ENCODE results near the gene ERAS. TPM values are rescaled to one million over a fixed set of nuclear protein-coding genes. Genes with fewer than 3 reads are reported as not detected.
A peak's percentile ranks its signal among the peaks of the same experiment; 100 is the strongest.
"Not testable (repeated sequence)": the region's sequence is repeated elsewhere in the genome, so short reads cannot be mapped to it uniquely, and the experiment has no call there.

The ERAS gene
- total RNA-seq, 1 experiment from 2014 or later: not detected

- peak; percentile 58 for DNase-seq (ENCODE audit: low read depth)
These were observed 31.3 kb upstream of the ERAS start for GRCh38 chrX:48794911-48795515.

GRCh38 chrX:48798318-48798717 is 28.0 kb upstream of the ERAS start:
- no peak for DNase-seq (ENCODE audit: low read depth)

- no peak for DNase-seq (ENCODE audit: low read depth)
These were observed 25.6 kb upstream of the ERAS start for GRCh38 chrX:48800574-48801279.

GRCh38 chrX:48801280-48802088 is 24.8 kb upstream of the ERAS start, which contains the start of gene HDAC6:
Gene HDAC6, plus strand, starts transcription at chrX:48802067. Its CDS starts 626 bp downstream, at chrX:48802693.
- peak; percentile 99 for DNase-seq (ENCODE audit: low read depth)

GRCh38 chrX:48802089-48802904 is 24.0 kb upstream of the ERAS start:
- peak; percentile 86 for DNase-seq (ENCODE audit: low read depth)

GRCh38 chrX:48802905-48803200 is 23.5 kb upstream of the ERAS start:
- no peak for DNase-seq (ENCODE audit: low read depth)

GRCh38 chrX:48806081-48806480 is 20.2 kb upstream of the ERAS start:
- DNase-seq (ENCODE audit: low read depth): no peak

- DNase-seq (ENCODE audit: low read depth): no peak
These were observed 12.7 kb upstream of the ERAS start for GRCh38 chrX:48813644-48814043.

GRCh38 chrX:48814722-48815121 is 11.6 kb upstream of the ERAS start:
- no peak for DNase-seq (ENCODE audit: low read depth)

- no peak for DNase-seq (ENCODE audit: low read depth)
These were observed 11.0 kb upstream of the ERAS start for GRCh38 chrX:48815266-48815665.

- DNase-seq (ENCODE audit: low read depth): no peak
These were observed 10.1 kb upstream of the ERAS start for GRCh38 chrX:48816014-48816810.

- DNase-seq (ENCODE audit: low read depth): no peak
These were observed 8.2 kb upstream of the ERAS start for GRCh38 chrX:48818098-48818497.

- DNase-seq (ENCODE audit: low read depth): no peak
These were observed 7.4 kb upstream of the ERAS start for GRCh38 chrX:48818866-48819265.

- not testable (repeated sequence) for DNase-seq (ENCODE audit: low read depth)
These were observed 6.9 kb upstream of the ERAS start for GRCh38 chrX:48819394-48819793.

- no peak for DNase-seq (ENCODE audit: low read depth)
These were observed 3.3 kb upstream of the ERAS start for GRCh38 chrX:48823053-48823452.

GRCh38 chrX:48824066-48824465 is 2.2 kb upstream of the ERAS start:
- DNase-seq (ENCODE audit: low read depth): no peak

- no peak for DNase-seq (ENCODE audit: low read depth)
These were observed 752 bp downstream of the ERAS start for GRCh38 chrX:48826876-48827653.

GRCh38 chrX:48827654-48827968 is 1.3 kb downstream of the ERAS start:
- no peak for DNase-seq (ENCODE audit: low read depth)

- DNase-seq (ENCODE audit: low read depth): no peak
These were observed 2.9 kb downstream of the ERAS start for GRCh38 chrX:48829016-48829735.

Measured in HT1080 (cell line).